Activated T-helper 2 cell treated with anti-CD3 and anti-CD28 coated beads, Interferon-gamma antibody, Interleukin-2, Interleukin-4, amounts not matched to agents 10 μg/mL and 5 μg/mL and 100 μg/mL, durations not matched to agents 14 hours and 24 hours and 36 hours (primary cell): Measurements from ENCODE around the gene DAGLB. TPM values are rescaled to one million over a fixed set of nuclear protein-coding genes. Genes with fewer than 3 reads are reported as not detected.
"Not testable (repeated sequence)": the region's sequence is repeated elsewhere in the genome, so short reads cannot be mapped to it uniquely, and the experiment has no call there.

Experiments
- DNase-seq: peaks from one replicate; pipeline ENCODE4 v3.0.0; 2021; ENCODE audit warnings: low spot score
- H3K27ac Mint-ChIP-seq: one replicate; pipeline ENCODE4 v1.8.0; 2021; ENCODE audit warnings: mixed read lengths
- H3K27me3 Mint-ChIP-seq: one replicate; pipeline ENCODE4 v1.8.0; 2021; ENCODE audit warnings: low read depth, mixed read lengths
- H3K36me3 Mint-ChIP-seq: one replicate; pipeline ENCODE4 v1.8.0; 2021; ENCODE audit warnings: low read depth, mixed read lengths
- H3K4me1 Mint-ChIP-seq: one replicate; pipeline ENCODE4 v1.8.0; 2021; ENCODE audit warnings: low read depth, mixed read lengths
- H3K4me3 Mint-ChIP-seq: one replicate; pipeline ENCODE4 v1.8.0; 2021; ENCODE audit warnings: low read depth, mild to moderate bottlenecking, moderate library complexity, mixed read lengths
- H3K9me3 Mint-ChIP-seq: one replicate; pipeline ENCODE4 v1.8.0; 2021; ENCODE audit warnings: mixed read lengths
- intact Hi-C: fragments of 100-400 bp; cut with micrococcal nuclease; formaldehyde crosslinking; loops from one replicate; pipeline ENCODE4 v1.15.1; 2023
- total RNA-seq: library from RNA; stranded (reverse); gene quantifications from 2 replicates; pipeline ENCODE4 v1.2.3, GENCODE V29; 2022

DAGLB gene
- total RNA-seq, 1 donor from 2014 or later, result 22.3 TPM

DNA sequence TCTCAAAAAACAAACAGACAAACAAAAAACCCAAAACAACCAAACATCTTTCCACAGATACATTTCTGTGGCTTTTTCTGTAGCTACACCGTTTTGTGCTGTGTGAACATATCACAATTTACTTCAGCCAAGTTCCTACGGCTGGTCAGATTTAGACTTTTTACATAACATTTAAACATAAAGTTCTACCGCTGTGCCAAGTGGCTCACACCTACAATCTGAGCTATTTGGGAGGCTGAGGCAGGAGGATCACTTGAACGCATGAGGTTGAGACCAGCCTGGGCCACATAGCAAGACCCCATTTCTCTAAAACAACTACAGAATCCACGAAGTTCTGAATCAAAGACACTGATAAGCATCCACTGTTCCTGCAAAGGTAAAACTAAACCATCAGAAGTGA lies 30.3 kb downstream of the DAGLB start:
- peaks cover 42% of the 10 kb centered on the region for H3K36me3 Mint-ChIP-seq
- intact Hi-C loops, result no loop called here
- H3K4me1 Mint-ChIP-seq, result no peaks in the 10 kb centered on the region
- H3K4me3 Mint-ChIP-seq, result no peak overlapping the region
- no peak overlapping the region for H3K27ac Mint-ChIP-seq
- no peaks in the 10 kb centered on the region for H3K27me3 Mint-ChIP-seq
- no peaks in the 10 kb centered on the region for H3K9me3 Mint-ChIP-seq
- no peak for DNase-seq

GRCh38 chr7:6416516-6417145 lies 31.1 kb downstream of the DAGLB start:
- no peak for DNase-seq
- no peak overlapping the region for H3K27ac Mint-ChIP-seq
- no peak overlapping the region for H3K4me3 Mint-ChIP-seq
- H3K4me1 Mint-ChIP-seq, result no peaks in the 10 kb centered on the region
- H3K9me3 Mint-ChIP-seq, result no peaks in the 10 kb centered on the region
- intact Hi-C loops, result no loop called here
- peaks cover 49% of the 10 kb centered on the region for H3K36me3 Mint-ChIP-seq
- no peaks in the 10 kb centered on the region for H3K27me3 Mint-ChIP-seq

DNA sequence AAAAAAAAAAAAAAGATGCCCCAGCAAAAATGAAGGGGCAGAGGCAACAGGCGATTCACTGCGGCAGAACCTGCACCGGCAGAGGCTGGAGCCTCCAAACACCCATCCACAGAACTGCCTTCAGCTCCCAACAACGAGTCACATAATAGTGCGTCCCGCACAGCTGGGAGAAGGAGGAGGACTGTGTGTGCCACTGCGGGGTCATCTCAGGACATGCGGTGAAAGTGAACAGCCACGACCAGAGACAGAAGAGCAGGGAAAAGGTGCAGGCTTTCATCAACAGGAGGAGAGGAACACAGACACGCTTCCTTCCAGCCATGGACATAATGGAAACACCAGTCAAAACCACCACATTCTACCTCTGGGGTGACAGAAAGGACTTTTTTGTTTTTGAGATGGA lies 34.1 kb downstream of the DAGLB start:
- intact Hi-C loops, result no loop called here
- no peaks in the 10 kb centered on the region for H3K27me3 Mint-ChIP-seq
- H3K27ac Mint-ChIP-seq, result no peak overlapping the region
- no peaks in the 10 kb centered on the region for H3K4me1 Mint-ChIP-seq
- DNase-seq, result no peak
- H3K4me3 Mint-ChIP-seq, result no peak overlapping the region
- H3K36me3 Mint-ChIP-seq, result peaks cover 62% of the 10 kb centered on the region
- no peaks in the 10 kb centered on the region for H3K9me3 Mint-ChIP-seq

DNA sequence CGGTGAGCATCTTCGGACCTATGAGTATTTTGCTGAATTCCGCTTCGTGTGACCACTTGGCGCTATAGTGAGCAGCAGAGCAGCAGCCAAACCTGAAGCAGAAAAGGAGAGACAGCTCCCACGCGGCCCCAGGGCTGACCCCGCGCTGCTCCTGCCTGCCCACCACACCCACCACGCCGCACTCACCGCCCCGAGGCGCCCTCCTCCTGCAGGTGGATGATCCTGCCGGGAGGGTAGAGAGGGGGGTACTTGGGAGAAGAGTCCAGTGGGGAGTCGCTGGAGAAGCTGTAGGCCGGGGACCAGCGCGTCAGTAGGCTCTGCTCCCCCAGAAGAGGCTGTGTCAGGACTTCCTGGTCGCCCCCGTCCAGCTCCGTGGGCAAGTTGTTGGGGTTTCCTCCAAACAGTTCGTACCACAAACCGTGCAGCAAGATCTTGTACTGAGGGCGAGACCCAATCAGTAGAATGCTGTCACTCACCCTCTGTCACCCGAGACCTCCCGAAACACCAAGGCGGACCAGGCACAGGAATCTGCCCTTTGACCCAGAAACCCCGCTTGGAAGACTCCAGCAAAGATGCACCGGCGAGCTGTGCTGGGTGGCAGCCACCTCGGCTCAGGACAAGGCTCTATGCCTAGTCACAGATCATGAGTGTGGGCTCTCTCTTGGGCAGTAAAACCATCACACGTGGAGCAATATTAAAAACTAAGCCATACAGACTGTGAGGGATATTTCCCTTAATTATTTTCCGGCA lies 37.6 kb downstream of the DAGLB start:
- intact Hi-C loops, result no loop called here
- H3K4me1 Mint-ChIP-seq, result no peaks in the 10 kb centered on the region
- no peak overlapping the region for H3K4me3 Mint-ChIP-seq
- no peaks in the 10 kb centered on the region for H3K27me3 Mint-ChIP-seq
- peaks cover 66% of the 10 kb centered on the region for H3K36me3 Mint-ChIP-seq
- no peak for DNase-seq
- no peak overlapping the region for H3K27ac Mint-ChIP-seq
- no peaks in the 10 kb centered on the region for H3K9me3 Mint-ChIP-seq

DNA sequence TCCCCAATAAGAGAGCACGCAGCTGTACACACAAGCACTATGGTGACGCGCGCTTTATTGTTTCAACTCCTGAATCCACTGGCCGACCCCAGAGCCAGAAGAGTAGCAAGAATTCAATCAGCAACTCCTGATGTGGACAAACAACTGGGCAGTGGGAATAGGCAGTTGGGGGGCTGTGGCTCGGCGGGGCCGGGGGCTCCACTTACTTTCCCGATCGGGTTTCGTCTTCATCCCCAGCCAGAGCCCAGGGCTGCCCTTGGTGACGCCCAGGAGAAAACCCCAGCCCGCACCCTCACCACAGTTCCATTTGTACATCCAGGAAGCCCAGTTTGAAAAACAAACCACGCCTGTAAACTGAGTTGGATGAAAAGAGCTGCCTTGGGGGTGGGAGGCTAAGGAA lies 38.7 kb downstream of the DAGLB start:
- Mint-ChIP-seq H3K36me3 (peaks cover 70% of the 10 kb centered on the region), H3K4me3 (no peak overlapping the region), H3K4me1 (no peaks in the 10 kb centered on the region), H3K27ac (no peak overlapping the region), H3K9me3 (no peaks in the 10 kb centered on the region), H3K27me3 (no peaks in the 10 kb centered on the region)
- no peak for DNase-seq
- intact Hi-C loops, result no loop called here

GRCh38 chr7:6407434-6407833 lies 40.3 kb downstream of the DAGLB start:
- H3K27ac Mint-ChIP-seq, result peak overlapping the region; percentile 3
- H3K9me3 Mint-ChIP-seq, result no peaks in the 10 kb centered on the region
- H3K4me3 Mint-ChIP-seq, result no peak overlapping the region
- no peaks in the 10 kb centered on the region for H3K4me1 Mint-ChIP-seq
- DNase-seq, result no peak
- H3K36me3 Mint-ChIP-seq, result peaks cover 72% of the 10 kb centered on the region
- intact Hi-C loops, result no loop called here
- H3K27me3 Mint-ChIP-seq, result no peaks in the 10 kb centered on the region

DNA sequence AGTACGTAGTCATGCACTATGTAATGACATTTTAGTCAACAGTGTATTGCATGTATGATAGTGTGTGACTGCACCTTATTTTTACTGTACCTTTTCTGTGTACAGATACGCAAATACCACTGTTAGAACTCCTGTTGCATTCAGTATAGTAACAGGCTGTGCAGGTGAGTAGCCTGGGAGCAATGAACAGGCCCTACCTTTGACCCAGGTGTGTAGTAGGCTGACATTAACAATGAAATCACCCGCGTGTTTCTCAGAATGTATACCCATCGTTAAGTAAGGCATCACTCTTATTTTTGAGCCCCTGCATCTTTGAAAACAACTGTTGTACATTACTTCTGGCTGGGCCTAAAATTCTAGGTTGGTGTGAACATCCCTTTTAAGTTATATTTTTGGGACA lies 41.6 kb downstream of the DAGLB start:
- Mint-ChIP-seq H3K9me3 (no peaks in the 10 kb centered on the region), H3K4me1 (no peaks in the 10 kb centered on the region), H3K27ac (no peak overlapping the region), H3K27me3 (no peaks in the 10 kb centered on the region), H3K36me3 (peaks cover 74% of the 10 kb centered on the region), H3K4me3 (no peak overlapping the region)
- intact Hi-C loops, result no loop called here
- DNase-seq, result no peak

DNA sequence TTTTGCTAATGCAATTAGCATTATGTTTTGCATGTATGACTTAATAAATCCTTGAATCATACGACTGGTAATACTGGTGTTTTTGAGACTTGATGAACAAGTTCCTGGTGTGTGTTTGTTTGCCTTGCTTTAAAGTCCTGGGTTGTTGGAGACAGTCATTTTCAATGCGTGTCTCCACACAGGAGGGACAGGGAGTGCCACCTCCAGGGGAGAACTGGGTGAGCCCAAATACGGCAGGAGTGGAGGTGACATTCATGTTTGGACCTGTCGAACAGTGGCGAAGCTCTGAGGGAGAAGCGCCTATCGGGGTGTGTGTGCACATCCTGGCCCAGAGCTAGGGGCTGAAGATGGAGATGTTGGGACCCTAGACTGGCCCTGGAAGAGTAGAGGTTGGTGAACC lies 43.8 kb downstream of the DAGLB start:
- DNase-seq, result no peak
- Mint-ChIP-seq H3K4me3 (no peak overlapping the region), H3K9me3 (no peaks in the 10 kb centered on the region), H3K27ac (no peak overlapping the region), H3K4me1 (peaks cover 2% of the 10 kb centered on the region), H3K27me3 (no peaks in the 10 kb centered on the region), H3K36me3 (peaks cover 73% of the 10 kb centered on the region)
- intact Hi-C loops, result no loop called here

DNA sequence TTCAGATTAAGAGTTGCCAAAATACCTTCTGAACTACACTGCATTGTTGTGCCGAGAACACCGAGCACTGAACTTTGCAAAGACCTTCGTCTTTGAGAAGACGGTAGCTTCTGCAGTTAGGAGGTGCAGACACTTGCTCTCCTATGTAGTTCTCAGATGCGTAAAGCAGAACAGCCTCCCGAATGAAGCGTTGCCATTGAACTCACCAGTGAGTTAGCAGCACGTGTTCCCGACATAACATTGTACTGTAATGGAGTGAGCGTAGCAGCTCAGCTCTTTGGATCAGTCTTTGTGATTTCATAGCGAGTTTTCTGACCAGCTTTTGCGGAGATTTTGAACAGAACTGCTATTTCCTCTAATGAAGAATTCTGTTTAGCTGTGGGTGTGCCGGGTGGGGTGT lies 45.0 kb downstream of the DAGLB start:
- no peaks in the 10 kb centered on the region for H3K9me3 Mint-ChIP-seq
- peak overlapping the region; percentile 16 for H3K27ac Mint-ChIP-seq
- H3K36me3 Mint-ChIP-seq, result peaks cover 73% of the 10 kb centered on the region
- no peaks in the 10 kb centered on the region for H3K27me3 Mint-ChIP-seq
- peaks cover 2% of the 10 kb centered on the region for H3K4me1 Mint-ChIP-seq
- no peak overlapping the region for H3K4me3 Mint-ChIP-seq
- DNase-seq, result no peak
- intact Hi-C loops, result no loop called here

DNA sequence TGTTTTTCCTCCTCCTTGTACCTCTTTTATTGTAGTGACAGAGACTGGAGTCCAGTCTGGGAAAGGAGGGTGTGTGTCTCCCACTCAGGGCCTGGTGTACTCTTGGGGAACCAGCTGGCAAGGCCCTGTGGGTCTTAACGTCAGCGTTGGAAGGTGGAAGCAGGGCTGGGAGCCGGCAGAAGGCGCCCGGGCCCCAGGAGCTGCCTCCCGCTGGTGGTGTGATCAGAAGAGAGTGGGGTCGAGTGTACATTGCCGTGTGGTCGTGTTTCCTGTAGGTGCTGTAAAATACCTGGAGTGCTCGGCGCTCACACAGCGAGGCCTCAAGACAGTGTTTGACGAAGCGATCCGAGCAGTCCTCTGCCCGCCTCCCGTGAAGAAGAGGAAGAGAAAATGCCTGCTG lies 45.7 kb downstream of the DAGLB start:
- intact Hi-C loops, result no loop called here
- no peak for DNase-seq
- Mint-ChIP-seq H3K27me3 (no peaks in the 10 kb centered on the region), H3K36me3 (peaks cover 67% of the 10 kb centered on the region), H3K27ac (no peak overlapping the region), H3K9me3 (no peaks in the 10 kb centered on the region), H3K4me1 (peaks cover 2% of the 10 kb centered on the region), H3K4me3 (no peak overlapping the region)

- DNase-seq, result no peak
- no peaks in the 10 kb centered on the region for H3K9me3 Mint-ChIP-seq
- H3K36me3 Mint-ChIP-seq, result peaks cover 67% of the 10 kb centered on the region
- H3K4me3 Mint-ChIP-seq, result no peak overlapping the region
- no peaks in the 10 kb centered on the region for H3K27me3 Mint-ChIP-seq
- H3K4me1 Mint-ChIP-seq, result peaks cover 2% of the 10 kb centered on the region
- intact Hi-C loops, result no loop called here
- no peak overlapping the region for H3K27ac Mint-ChIP-seq
Observed at GRCh38 chr7:6401536-6401935, 46.2 kb downstream of the DAGLB start.

- H3K4me3 Mint-ChIP-seq, H3K4me1 Mint-ChIP-seq, H3K27me3 Mint-ChIP-seq, H3K9me3 Mint-ChIP-seq, DNase-seq, H3K27ac Mint-ChIP-seq, intact Hi-C loops: not testable (repeated sequence)
- H3K36me3 Mint-ChIP-seq, result peaks cover 69% of the 10 kb centered on the region
Observed at GRCh38 chr7:6400243-6401105, 47.3 kb downstream of the DAGLB start.

GRCh38 chr7:6399351-6399750 lies 48.4 kb downstream of the DAGLB start:
- H3K4me1 Mint-ChIP-seq, result peaks cover 15% of the 10 kb centered on the region
- H3K9me3 Mint-ChIP-seq, result no peaks in the 10 kb centered on the region
- H3K27ac Mint-ChIP-seq, result no peak overlapping the region
- intact Hi-C loops, result no loop called here
- H3K36me3 Mint-ChIP-seq, result peaks cover 65% of the 10 kb centered on the region
- DNase-seq, result no peak
- no peaks in the 10 kb centered on the region for H3K27me3 Mint-ChIP-seq
- H3K4me3 Mint-ChIP-seq, result no peak overlapping the region
